Measurements from ENCODE around the gene TEAD1.

The TEAD1 gene

GRCh38 chr11:12963051-12963450 lies 288.8 kb downstream of the TEAD1 start:
- DNase-seq (ENCODE audit: low read depth in 1 of 2, low spot score in 1 of 2) = no peak
- TF ChIP-seq JUND (IDR thresholded peaks at IDR 0.05; ENCODE audit: low read depth) = no peak
- in situ Hi-C loops (cut with HindIII; ENCODE audit: low pct_unique_long_range_greater_than_20kb, low sequenced_read_pairs) = no loop called here

GRCh38 chr11:12963792-12964536 lies 289.7 kb downstream of the TEAD1 start:
- in situ Hi-C loops (cut with HindIII; ENCODE audit: low pct_unique_long_range_greater_than_20kb, low sequenced_read_pairs) = no loop called here
- TF ChIP-seq JUND (IDR thresholded peaks at IDR 0.05; ENCODE audit: low read depth) = no peak

GRCh38 chr11:12964650-12965049 lies 290.4 kb downstream of the TEAD1 start:
- no peak for DNase-seq (ENCODE audit: low read depth in 1 of 2, low spot score in 1 of 2)
- TF ChIP-seq JUND (IDR thresholded peaks at IDR 0.05; ENCODE audit: low read depth) = no peak
- in situ Hi-C loops (cut with HindIII; ENCODE audit: low pct_unique_long_range_greater_than_20kb, low sequenced_read_pairs) = no loop called here

More at GRCh38 chr11:12963792-12964536, 289.7 kb downstream of the TEAD1 start:
- DNase-seq (ENCODE audit: low read depth in 1 of 2, low spot score in 1 of 2) = peak; percentile 50 to 70

GRCh38 chr11:12966002-12966401 lies 291.8 kb downstream of the TEAD1 start:
- no peak for TF ChIP-seq JUND (IDR thresholded peaks at IDR 0.05; ENCODE audit: low read depth)
- no peak for DNase-seq (ENCODE audit: low read depth in 1 of 2, low spot score in 1 of 2)
- in situ Hi-C loops (cut with HindIII; ENCODE audit: low pct_unique_long_range_greater_than_20kb, low sequenced_read_pairs) = no loop called here

- no peak for TF ChIP-seq JUND (IDR thresholded peaks at IDR 0.05; ENCODE audit: low read depth)
- no peak for DNase-seq (ENCODE audit: low read depth in 1 of 2, low spot score in 1 of 2)
- in situ Hi-C loops (cut with HindIII; ENCODE audit: low pct_unique_long_range_greater_than_20kb, low sequenced_read_pairs) = no loop called here
Measured at GRCh38 chr11:12968101-12968500, 293.9 kb downstream of the TEAD1 start.

- no peak for TF ChIP-seq JUND (IDR thresholded peaks at IDR 0.05; ENCODE audit: low read depth)
- no peak for DNase-seq (ENCODE audit: low read depth in 1 of 2, low spot score in 1 of 2)
- in situ Hi-C loops (cut with HindIII; ENCODE audit: low pct_unique_long_range_greater_than_20kb, low sequenced_read_pairs) = no loop called here
Measured at GRCh38 chr11:12968826-12969225, 294.6 kb downstream of the TEAD1 start.

GRCh38 chr11:12971955-12972354 lies 297.7 kb downstream of the TEAD1 start:
- in situ Hi-C loops (cut with HindIII; ENCODE audit: low pct_unique_long_range_greater_than_20kb, low sequenced_read_pairs) = no loop called here
- no peak for DNase-seq (ENCODE audit: low read depth in 1 of 2, low spot score in 1 of 2)
- no peak for TF ChIP-seq JUND (IDR thresholded peaks at IDR 0.05; ENCODE audit: low read depth)

- in situ Hi-C loops (cut with HindIII; ENCODE audit: low pct_unique_long_range_greater_than_20kb, low sequenced_read_pairs) = no loop called here
- TF ChIP-seq JUND (IDR thresholded peaks at IDR 0.05; ENCODE audit: low read depth) = no peak
- DNase-seq (ENCODE audit: low read depth in 1 of 2, low spot score in 1 of 2) = no peak
Measured at GRCh38 chr11:12973528-12974181, 299.4 kb downstream of the TEAD1 start.

- TF ChIP-seq JUND (IDR thresholded peaks at IDR 0.05; ENCODE audit: low read depth) = no peak
- no peak for DNase-seq (ENCODE audit: low read depth in 1 of 2, low spot score in 1 of 2)
- in situ Hi-C loops (cut with HindIII; ENCODE audit: low pct_unique_long_range_greater_than_20kb, low sequenced_read_pairs) = no loop called here
Measured at GRCh38 chr11:12975195-12975594, 301.0 kb downstream of the TEAD1 start.

GRCh38 chr11:12979928-12980689 lies 305.9 kb downstream of the TEAD1 start:
- TF ChIP-seq JUND (IDR thresholded peaks at IDR 0.05; ENCODE audit: low read depth) = no peak
- DNase-seq (ENCODE audit: low read depth in 1 of 2, low spot score in 1 of 2) = peak in 1 of 2 experiments; percentile 23
- in situ Hi-C loops (cut with HindIII; ENCODE audit: low pct_unique_long_range_greater_than_20kb, low sequenced_read_pairs) = no loop called here

GRCh38 chr11:12981676-12982522 lies 307.7 kb downstream of the TEAD1 start:
- in situ Hi-C loops (cut with HindIII; ENCODE audit: low pct_unique_long_range_greater_than_20kb, low sequenced_read_pairs) = no loop called here
- TF ChIP-seq JUND (IDR thresholded peaks at IDR 0.05; ENCODE audit: low read depth) = no peak
- DNase-seq (ENCODE audit: low read depth in 1 of 2, low spot score in 1 of 2) = no peak

- no peak for TF ChIP-seq JUND (IDR thresholded peaks at IDR 0.05; ENCODE audit: low read depth)
- DNase-seq (ENCODE audit: low read depth in 1 of 2, low spot score in 1 of 2) = no peak
- in situ Hi-C loops (cut with HindIII; ENCODE audit: low pct_unique_long_range_greater_than_20kb, low sequenced_read_pairs) = no loop called here
Measured at GRCh38 chr11:12983336-12983735, 309.1 kb downstream of the TEAD1 start.
